IMR-90 (cell line): ENCODE results near the gene MT1A. TPM values are rescaled to one million over a fixed set of nuclear protein-coding genes. Genes with fewer than 3 reads are reported as not detected.

ENCODE experiments used
- ATAC-seq: fragments of 200-7000 bp; cut with Tn5 transposase; 2 replicates; pipeline ENCODE4 v1.9.1; 2020; ENCODE audit warnings: low read depth, mild to moderate bottlenecking, moderate library complexity
- BruUV-seq: library from RNA; stranded (reverse); fragments of 400-500 nt; replicated peaks from 2 replicates; lab custom pipeline; 2021; lab: Mats Ljungman, UMichigan
- CTCF ChIA-PET: fragments of 300-600 bp; formaldehyde crosslinking; extraction: SDS; loops from one replicate; lab custom pipeline; 2021; ENCODE audit warnings: antibody characterized with exemption; lab: Yijun Ruan, JAX
- POLR2A ChIA-PET: fragments of 300-600 bp; sonication (Branson Sonifier 250); formaldehyde crosslinking; loops from one replicate; lab custom pipeline; 2022; ENCODE audit warnings: antibody characterized with exemption; ENCODE audit not compliant: unreplicated experiment; lab: Charles Lee
- DNase-seq: peaks from one replicate; pipeline ENCODE4 v3.0.0; 2013
- H2AFZ ChIP-seq: replicated peaks from 2 replicates; pipeline ENCODE3; 2013; ENCODE audit warnings: low read length, mild to moderate bottlenecking; ENCODE audit not compliant: poor library complexity
- H2AK5ac ChIP-seq: 2 replicates; pipeline ENCODE4 v1.6.1; 2013; ENCODE audit warnings: low read depth, low read length, inconsistent platforms
- H2AK9ac ChIP-seq: replicated peaks from 2 replicates; pipeline ENCODE3; 2013; ENCODE audit warnings: mild to moderate bottlenecking, low read depth, low read length, moderate library complexity; ENCODE audit not compliant: poor library complexity
- H2BK120ac ChIP-seq: 2 replicates; pipeline ENCODE4 v1.6.1; 2013; ENCODE audit warnings: low read depth, low read length, inconsistent platforms
- H2BK15ac ChIP-seq: 3 replicates; pipeline ENCODE4 v1.6.1; 2013; ENCODE audit warnings: low read depth, low read length, inconsistent platforms
- H2BK20ac ChIP-seq: 2 replicates; pipeline ENCODE4 v1.6.1; 2013; ENCODE audit warnings: low read depth, mild to moderate bottlenecking, inconsistent platforms, low read length, moderate library complexity
- H2BK5ac ChIP-seq: 2 replicates; pipeline ENCODE4 v1.6.1; 2013; ENCODE audit warnings: mild to moderate bottlenecking, low read depth, low read length, inconsistent platforms; ENCODE audit not compliant: poor library complexity, severe bottlenecking
- H3K14ac ChIP-seq: replicated peaks from 2 replicates; pipeline ENCODE4 v1.6.1; 2013; ENCODE audit warnings: low read depth, low read length, inconsistent platforms
- H3K18ac ChIP-seq: 2 replicates; pipeline ENCODE4 v1.6.1; 2013; ENCODE audit warnings: low read depth, low read length, control low read depth
- H3K23ac ChIP-seq: 2 replicates; pipeline ENCODE4 v1.6.1; 2013; ENCODE audit warnings: low read depth, low read length, inconsistent platforms
- H3K27ac ChIP-seq: 2 replicates; pipeline ENCODE4 v1.5.1; 2013; ENCODE audit warnings: mild to moderate bottlenecking, control low read depth, low read length; ENCODE audit not compliant: insufficient read depth
- H3K27me3 ChIP-seq: 2 replicates; pipeline ENCODE4 v1.6.1; 2013; ENCODE audit warnings: low read length; ENCODE audit not compliant: control insufficient read depth, insufficient read depth
- H3K36me3 ChIP-seq: 2 replicates; pipeline ENCODE4 v1.6.1; 2013; ENCODE audit warnings: low read length, mixed read lengths; ENCODE audit not compliant: control insufficient read depth, insufficient read depth
- H3K4ac ChIP-seq: 2 replicates; pipeline ENCODE4 v1.6.1; 2013; ENCODE audit warnings: low read depth, low read length, inconsistent platforms
- H3K4me1 ChIP-seq: 2 replicates; pipeline ENCODE4 v1.6.1; 2013; ENCODE audit warnings: low read length, mixed read lengths; ENCODE audit not compliant: control insufficient read depth, insufficient read depth
- H3K4me2 ChIP-seq: 2 replicates; pipeline ENCODE4 v1.6.1; 2013; ENCODE audit warnings: low read depth, mild to moderate bottlenecking, control low read depth, low read length, moderate library complexity
- H3K4me3 ChIP-seq: 2 replicates; pipeline ENCODE4 v1.5.1; 2013; ENCODE audit warnings: low read depth, mild to moderate bottlenecking, control low read depth, low read length, moderate library complexity; ENCODE audit not compliant: insufficient read depth
- H3K56ac ChIP-seq: 2 replicates; pipeline ENCODE4 v1.6.1; 2013; ENCODE audit warnings: low read length, inconsistent platforms; ENCODE audit not compliant: insufficient read depth; ENCODE audit errors: extremely low read depth
- H3K79me1 ChIP-seq, 2 experiments: 2 replicates each; pipeline ENCODE4 v1.6.1; 2013; ENCODE audit warnings: low read length in 2 of 2, inconsistent platforms in 1 of 2, low read depth in 1 of 2
- H3K9ac ChIP-seq: 2 replicates; pipeline ENCODE4 v1.6.1; 2013; ENCODE audit warnings: low read depth, low read length, control low read depth
- H3K9me1 ChIP-seq: 2 replicates; pipeline ENCODE4 v1.6.1; 2013; ENCODE audit warnings: low read length, inconsistent platforms; ENCODE audit not compliant: insufficient read depth
- H3K9me3 ChIP-seq: 2 replicates; pipeline ENCODE4 v1.6.1; 2013; ENCODE audit warnings: low read length; ENCODE audit not compliant: control insufficient read depth, insufficient read depth
- H4K20me1 ChIP-seq: 2 replicates; pipeline ENCODE4 v1.6.1; 2013; ENCODE audit warnings: low read length, inconsistent platforms; ENCODE audit not compliant: insufficient read depth
- H4K5ac ChIP-seq: 2 replicates; pipeline ENCODE4 v1.6.1; 2013; ENCODE audit warnings: mild to moderate bottlenecking, low read depth, low read length, control low read depth
- H4K8ac ChIP-seq, 2 experiments: 2 replicates each; pipeline ENCODE4 v1.6.1; 2013; ENCODE audit warnings: low read depth in 2 of 2, low read length in 2 of 2, control low read depth in 1 of 2, inconsistent platforms in 1 of 2
- H4K91ac ChIP-seq: 2 replicates; pipeline ENCODE4 v1.6.1; 2013; ENCODE audit warnings: low read depth, low read length, inconsistent platforms; ENCODE audit not compliant: insufficient read depth
- BHLHE40 ChIP-seq: fragments of 150-350 bp; IDR thresholded peaks from 2 replicates; pipeline ENCODE4 v1.6.1; 2016; ENCODE audit warnings: mild to moderate bottlenecking, low read depth, low read length
- CEBPB ChIP-seq: IDR thresholded peaks from 2 replicates; pipeline ENCODE4 v1.6.1; 2012; ENCODE audit warnings: low read depth, low read length, improper control_type of control experiment
- ELK1 ChIP-seq: fragments of 150-350 bp; IDR thresholded peaks from 2 replicates; pipeline ENCODE4 v1.6.1; 2016; ENCODE audit warnings: low read depth, mild to moderate bottlenecking, low read length, moderate library complexity, borderline replicate concordance
- FOS ChIP-seq: fragments of 150-350 bp; IDR thresholded peaks from 2 replicates; pipeline ENCODE4 v1.6.1; 2016; ENCODE audit warnings: low read depth, low read length
- MAZ ChIP-seq: IDR thresholded peaks from 2 replicates; pipeline ENCODE4 v1.6.1; 2012; ENCODE audit warnings: low read depth, mild to moderate bottlenecking, low read length, improper control_type of control experiment, moderate library complexity, borderline replicate concordance
- MXI1 ChIP-seq: IDR thresholded peaks from 2 replicates; pipeline ENCODE4 v1.6.1; 2012; ENCODE audit warnings: low read depth, mild to moderate bottlenecking, low read length, moderate library complexity, borderline replicate concordance
- RCOR1 ChIP-seq: IDR thresholded peaks from 2 replicates; pipeline ENCODE4 v1.6.1; 2012; ENCODE audit warnings: mild to moderate bottlenecking, low read length, improper control_type of control experiment; ENCODE audit not compliant: insufficient replicate concordance
- RFX5 ChIP-seq: IDR thresholded peaks from 2 replicates; pipeline ENCODE4 v1.8.0; 2012; ENCODE audit warnings: low read depth, mild to moderate bottlenecking, low read length, moderate library complexity
- WGBS, 2 experiments: methylation state at CpG; one replicate each; pipeline versions ENCODE4 v1.1.5 to v1.1.7; 2013; ENCODE audit warnings: missing lambda C conversion rate in 2 of 2; ENCODE audit not compliant: insufficient read length in 1 of 2; ENCODE audit errors: extremely low coverage in 2 of 2; 5-methylcytosine and 5-hydroxymethylcytosine counted together
- dilution Hi-C: fragments of 300-500 bp; cut with HindIII; formaldehyde crosslinking; loops from one replicate; pipeline ENCODE4 v1.14.3; 2018; ENCODE audit warnings: low sequenced_read_pairs; ENCODE audit not compliant: unreplicated experiment
- in situ Hi-C: fragments of 300-500 bp; cut with MboI; formaldehyde crosslinking; loops from 3 replicates; pipeline ENCODE4 v1.14.3; 2019; ENCODE audit warnings: low sequenced_read_pairs, inconsistent platforms, mixed read lengths
- intact Hi-C: fragments of 100-400 bp; cut with micrococcal nuclease; formaldehyde crosslinking; loops from 2 replicates; pipeline ENCODE4 v1.10.0; 2022
- polyA plus RNA-seq, 3 experiments: library from polyadenylated mRNA; depleted of rRNA; stranded (reverse); fragments of >200 nt; gene quantifications; 2 replicates each; pipeline ENCODE4 v1.2.3, GENCODE V29; 2012; ENCODE audit warnings: low replicate concordance in 1 of 3
- total RNA-seq: library from RNA; depleted of rRNA; stranded (reverse); fragments of >200 nt; gene quantifications from 2 replicates; pipeline ENCODE4 v1.2.3, GENCODE V29; 2012

MT1A gene
- total and polyA plus RNA-seq, 2 of the 4 experiments (the other 2 are of a cell fraction): 1.6 TPM; not detected in 1

DNA sequence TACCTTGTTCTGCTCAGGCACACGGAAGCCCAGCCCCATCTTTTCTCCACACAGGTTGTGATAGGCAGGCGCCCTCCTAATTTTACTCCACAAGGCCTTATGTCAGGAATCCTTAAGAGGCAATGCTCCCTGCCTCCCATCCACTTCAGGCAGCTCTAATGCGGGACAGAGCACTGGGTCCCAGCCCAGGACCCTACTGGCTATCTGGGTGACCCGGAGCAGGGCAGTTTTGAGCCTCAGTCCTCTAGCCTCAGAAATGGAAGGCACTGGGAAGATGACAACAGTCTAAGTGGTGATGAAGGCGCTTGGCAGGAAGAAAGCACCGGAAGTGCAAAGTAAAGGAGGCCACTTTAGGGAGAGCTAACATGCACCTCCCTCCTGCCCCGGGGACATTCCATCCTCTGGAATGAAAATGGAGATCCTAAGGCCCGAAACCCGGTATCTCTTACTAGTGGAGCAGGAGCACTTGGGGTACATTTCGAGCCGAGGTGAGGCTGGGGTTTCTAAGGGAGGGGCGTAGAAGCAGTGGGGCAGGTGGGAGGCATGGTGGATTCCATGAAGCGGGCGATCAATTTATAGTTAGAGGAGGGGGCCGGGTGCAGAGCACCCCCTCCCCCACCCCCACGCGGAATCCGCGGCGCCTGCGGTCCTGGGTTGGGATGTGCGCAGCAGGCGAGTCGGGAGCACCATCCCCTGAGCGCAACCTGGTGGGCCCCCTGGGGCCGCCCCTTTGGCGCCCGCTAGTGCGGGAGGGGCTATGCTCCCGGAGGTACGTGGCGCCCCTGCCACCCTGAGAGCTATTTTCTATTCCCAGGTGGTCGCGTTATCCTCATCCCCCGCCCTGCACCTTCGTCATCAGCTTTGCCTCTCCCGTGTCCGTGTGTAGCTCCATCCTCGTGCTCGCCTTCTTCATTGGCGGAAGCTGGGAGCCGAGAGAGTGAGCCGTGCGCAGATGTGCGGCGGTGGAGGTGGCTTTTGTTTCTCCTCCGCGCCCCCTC lies 24.2 kb downstream of the MT1A start (continued):
- TF ChIP-seq ELK1: no peak

- H3K79me1 ChIP-seq: no peaks in the 10 kb centered on the region
- ChIA-PET POLR2A (no interaction called here), CTCF (interaction anchor here (1.0 kb wide), 1 partner anchor 9 kb away, joined by 3 read pairs; no protein-coding TSS in a partner anchor)
- H2AK9ac ChIP-seq: no peak overlapping the region
- no peak overlapping the region for H2BK5ac ChIP-seq
- no peaks in the 10 kb centered on the region for H3K9me3 ChIP-seq
- ATAC-seq (no peak), DNase-seq (no peak)
- no peak overlapping the region for H3K27ac ChIP-seq
- intact Hi-C loops: no loop called here
- H3K4ac ChIP-seq: no peak overlapping the region
- TF ChIP-seq RFX5 (no peak), CEBPB (no peak), MXI1 (no peak), BHLHE40 (no peak), FOS (no peak), ELK1 (no peak), RCOR1 (no peak), MAZ (no peak)
- H3K27me3 ChIP-seq: peaks cover 93% of the 10 kb centered on the region
- H2AFZ ChIP-seq: no peak overlapping the region
- no peak overlapping the region for H3K18ac ChIP-seq
- no peak overlapping the region for H2BK15ac ChIP-seq
- dilution Hi-C loops: no loop called here
- no peaks in the 10 kb centered on the region for H3K36me3 ChIP-seq
- no TSS peak for BruUV-seq
- H3K23ac ChIP-seq: no peak overlapping the region
- in situ Hi-C loops: no loop called here
- no peak overlapping the region for H2BK120ac ChIP-seq
- H4K91ac ChIP-seq: no peak overlapping the region
- no peaks in the 10 kb centered on the region; the same call in 1 of the 2 replicates for H3K9me1 ChIP-seq
- H3K9ac ChIP-seq: no peak overlapping the region
- no peak overlapping the region for H2BK20ac ChIP-seq
- H3K4me1 ChIP-seq: peaks cover 2% of the 10 kb centered on the region; the same call in 1 of the 2 replicates
- no peak overlapping the region for H3K4me2 ChIP-seq
- no peak overlapping the region for H4K8ac ChIP-seq
- no peak overlapping the region for H3K4me3 ChIP-seq
- H2AK5ac ChIP-seq: no peak overlapping the region
- no peak overlapping the region for H4K5ac ChIP-seq
- no peak overlapping the region for H3K56ac ChIP-seq
- no peak overlapping the region for H3K14ac ChIP-seq
- no peaks in the 10 kb centered on the region for H4K20me1 ChIP-seq
- WGBS, 2 experiments: no CpG with 5 or more reads among the region's 1 CpG
Observed at GRCh38 chr16:56664506-56664905, 26.0 kb downstream of the MT1A start.
